RWPE1 (cell line): ENCODE data around the gene SNCB.
A peak's percentile ranks its signal among the peaks of the same experiment; 100 is the strongest.

ENCODE experiments used
- CTCF ChIA-PET: fragments of 350-600 bp; sonication (Branson Sonifier 250); formaldehyde crosslinking; extraction: SDS; loops from one replicate; lab custom pipeline; 2021; lab: Yijun Ruan, JAX
- POLR2A ChIA-PET: fragments of 400-600 bp; formaldehyde crosslinking; extraction: SDS; loops from one replicate; lab custom pipeline; 2020; ENCODE audit warnings: antibody characterized with exemption; ENCODE audit not compliant: low non-redundant PET; lab: Yijun Ruan, JAX
- DNase-seq: peaks from one replicate; pipeline ENCODE4 v3.0.0; 2012; ENCODE audit warnings: low spot score
- H3K27ac ChIP-seq: fragments of 450-650 bp; 2 replicates; pipeline ENCODE4 v1.5.1; 2017
- CTCF ChIP-seq: fragments of 450-650 bp; conservative IDR thresholded peaks from 2 replicates; pipeline ENCODE4 v1.5.1; 2017; ENCODE audit warnings: low read depth, mild to moderate bottlenecking

Gene SNCB

DNA sequence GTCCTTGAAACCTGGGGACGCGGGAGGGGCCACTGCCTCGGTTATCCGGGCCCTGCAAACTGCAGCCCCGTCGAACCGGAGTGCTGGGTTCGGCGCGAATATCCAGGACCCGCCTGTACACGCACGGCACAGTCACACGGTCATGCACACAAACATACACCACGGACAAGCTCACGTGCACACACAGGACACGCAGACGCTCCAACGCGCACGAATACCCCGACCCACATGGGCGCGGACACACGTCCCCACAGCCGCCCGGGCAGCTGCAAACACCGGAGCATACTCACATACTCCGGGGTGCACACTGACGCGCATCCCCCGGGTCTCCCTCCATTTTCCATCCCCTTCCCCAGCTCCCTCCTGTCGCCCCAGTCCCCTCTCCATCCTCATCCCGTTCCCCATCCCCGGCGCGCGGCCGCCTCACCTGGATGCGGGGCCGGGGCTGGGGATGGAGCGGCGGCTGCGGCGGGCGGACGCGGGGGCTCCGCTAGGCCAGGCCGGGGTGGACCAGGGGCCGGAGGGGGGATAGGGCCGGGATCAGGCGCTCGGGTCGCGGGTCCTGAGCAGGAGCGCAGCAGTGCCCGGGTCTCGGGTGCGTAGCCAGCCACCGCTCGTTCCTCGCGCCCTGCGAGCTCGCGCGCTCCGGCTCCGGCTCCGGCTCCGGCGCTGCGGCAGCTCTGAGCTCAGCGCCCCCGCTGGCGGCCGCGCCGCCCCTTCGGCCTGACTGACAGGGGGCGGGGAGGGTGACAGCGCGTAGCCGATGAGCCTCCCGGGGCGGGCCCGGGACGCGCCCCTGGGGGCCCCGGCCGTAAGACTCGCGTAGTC is at the start of gene SNCB, which contains the start of gene EIF4E1B:
TSS of gene SNCB (minus strand) at position 682 of the 828 bp plus-strand sequence. CDS start 880 bp downstream, outside the sequence.
TSS of gene EIF4E1B (plus strand) at position 823 of the 828 bp plus-strand sequence. CDS start 12,113 bp downstream, outside the sequence.
- DNase-seq: peak; percentile 72
- no peak for TF ChIP-seq CTCF
- no peak within 1 kb of the TSS for H3K27ac ChIP-seq
- ChIA-PET CTCF (interaction anchor here (0.6 to 1.5 kb wide), 5 partner anchors 12 to 900 kb away, joined by 3 to 6 read pairs (median 3); no protein-coding TSS in a partner anchor), POLR2A (interaction anchor here (0.5 kb wide), 1 partner anchor 8 kb away, joined by 3 read pairs; no protein-coding TSS in a partner anchor)

DNA sequence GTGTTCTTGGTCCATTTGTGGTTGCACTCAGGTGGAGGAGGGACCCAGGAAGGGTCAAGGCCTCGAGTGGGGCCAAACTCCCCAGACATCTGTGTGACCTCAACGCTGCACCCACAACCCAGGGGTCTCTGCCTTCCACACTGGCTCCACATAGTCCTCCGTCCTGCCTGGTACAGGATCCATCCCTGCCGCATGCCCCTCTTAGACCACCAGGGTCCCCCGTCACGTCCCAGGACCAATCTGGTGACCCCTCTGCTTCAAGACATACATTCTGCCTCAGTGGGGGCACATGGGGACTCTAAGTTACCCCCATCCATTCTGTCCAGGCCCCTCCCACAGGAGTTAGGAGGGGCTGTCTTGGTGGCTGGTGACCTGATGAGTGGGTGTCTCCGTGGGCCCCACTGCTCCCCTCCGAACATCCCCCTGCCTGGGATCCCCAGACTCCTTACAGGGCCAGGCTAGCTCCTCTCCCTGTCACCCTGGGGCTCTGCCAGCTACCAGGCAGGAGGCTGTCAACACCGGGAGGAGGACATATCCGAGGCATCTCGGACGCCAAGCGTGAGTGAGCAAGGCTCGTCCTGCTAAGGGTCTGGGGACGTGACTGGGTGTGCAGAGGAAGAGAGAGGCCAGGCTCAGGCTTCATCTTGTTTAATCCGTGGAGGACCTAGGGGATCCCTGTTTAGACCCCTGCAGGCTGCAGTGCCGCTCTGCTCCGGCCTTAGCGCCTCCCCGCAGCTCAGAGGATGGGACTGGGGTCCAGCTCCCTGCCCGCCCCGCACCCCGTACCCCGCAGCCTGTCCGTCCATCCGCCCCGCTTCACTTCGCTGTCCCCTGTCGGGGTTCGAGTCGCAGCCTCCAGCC is 49.3 kb upstream of the SNCB start:
- no peak overlapping the region for H3K27ac ChIP-seq
- POLR2A ChIA-PET: no interaction called here

GRCh38 chr5:176678584-176678983 is 48.2 kb upstream of the SNCB start:
- CTCF ChIA-PET: interaction anchor here (1.2 kb wide), 1 partner anchor 18 kb away, joined by 4 read pairs; no protein-coding TSS in a partner anchor
- POLR2A ChIA-PET: no interaction called here
- no peak for TF ChIP-seq CTCF
- no peak overlapping the region for H3K27ac ChIP-seq
- no peak for DNase-seq

More for the DNA sequence above, 49.3 kb upstream of the SNCB start:
- no peak for TF ChIP-seq CTCF
- DNase-seq: no peak
- CTCF ChIA-PET: interaction anchor here (1.2 kb wide), 1 partner anchor 19 kb away, joined by 4 read pairs; no protein-coding TSS in a partner anchor

DNA sequence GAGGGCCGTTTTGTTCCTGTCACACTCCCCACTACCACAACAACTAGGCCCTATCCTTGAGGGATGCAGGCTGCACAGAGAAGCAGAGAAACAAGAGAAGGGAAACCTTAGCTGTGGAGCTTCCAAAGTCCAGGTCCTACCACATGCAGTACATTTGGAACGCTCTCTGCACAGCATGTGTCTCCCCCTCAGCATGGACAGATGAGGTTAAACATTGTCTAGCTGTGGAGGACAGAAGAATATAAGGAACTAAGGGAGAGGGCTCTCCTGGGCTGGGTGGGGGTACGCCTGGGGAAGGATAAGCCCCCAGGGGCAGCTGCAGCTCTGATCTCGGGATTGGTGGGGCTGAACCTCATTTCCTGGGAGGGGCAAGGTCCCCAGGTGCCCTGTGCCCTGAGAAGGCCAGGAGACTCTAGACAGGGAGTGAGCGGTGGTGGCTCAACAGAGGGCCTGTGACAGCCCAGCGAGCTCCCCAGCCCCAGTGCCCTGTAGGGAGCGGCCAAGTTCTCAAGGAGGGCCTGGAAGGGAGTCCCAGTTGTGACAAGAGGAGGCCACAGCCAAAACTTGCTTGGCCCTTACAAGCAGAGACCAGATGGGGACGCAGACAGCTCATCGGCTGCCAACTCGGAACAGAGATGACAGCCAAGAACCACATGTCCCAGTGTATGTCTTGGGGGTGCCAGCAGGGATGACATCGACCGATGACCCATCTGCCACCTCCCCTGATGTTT is 47.0 kb upstream of the SNCB start:
- TF ChIP-seq CTCF: no peak
- ChIA-PET CTCF (interaction anchor here (0.7 to 1.1 kb wide), 2 partner anchors 17 to 308 kb away, joined by 3 to 4 read pairs; no protein-coding TSS in a partner anchor), POLR2A (interaction anchor here (0.5 kb wide), 1 partner anchor 296 kb away, joined by 3 read pairs; no protein-coding TSS in a partner anchor)
- DNase-seq: no peak
- no peak overlapping the region for H3K27ac ChIP-seq

- H3K27ac ChIP-seq: no peak overlapping the region
- DNase-seq: no peak
- no peak for TF ChIP-seq CTCF
- POLR2A ChIA-PET: no interaction called here
- CTCF ChIA-PET: interaction anchor here (0.6 to 1.1 kb wide), 3 partner anchors 16 to 872 kb away, joined by 3 to 4 read pairs (median 3); no protein-coding TSS in a partner anchor
Observed at GRCh38 chr5:176676361-176676824, 46.1 kb upstream of the SNCB start.
